ENCODE data around the gene CD68. TPM values are rescaled to one million over a fixed set of nuclear protein-coding genes. Genes with fewer than 3 reads are reported as not detected.
A peak's percentile ranks its signal among the peaks of the same experiment; 100 is the strongest.

The CD68 gene
- total RNA-seq, 1 experiment from 2014 or later: 51.6 TPM

DNA sequence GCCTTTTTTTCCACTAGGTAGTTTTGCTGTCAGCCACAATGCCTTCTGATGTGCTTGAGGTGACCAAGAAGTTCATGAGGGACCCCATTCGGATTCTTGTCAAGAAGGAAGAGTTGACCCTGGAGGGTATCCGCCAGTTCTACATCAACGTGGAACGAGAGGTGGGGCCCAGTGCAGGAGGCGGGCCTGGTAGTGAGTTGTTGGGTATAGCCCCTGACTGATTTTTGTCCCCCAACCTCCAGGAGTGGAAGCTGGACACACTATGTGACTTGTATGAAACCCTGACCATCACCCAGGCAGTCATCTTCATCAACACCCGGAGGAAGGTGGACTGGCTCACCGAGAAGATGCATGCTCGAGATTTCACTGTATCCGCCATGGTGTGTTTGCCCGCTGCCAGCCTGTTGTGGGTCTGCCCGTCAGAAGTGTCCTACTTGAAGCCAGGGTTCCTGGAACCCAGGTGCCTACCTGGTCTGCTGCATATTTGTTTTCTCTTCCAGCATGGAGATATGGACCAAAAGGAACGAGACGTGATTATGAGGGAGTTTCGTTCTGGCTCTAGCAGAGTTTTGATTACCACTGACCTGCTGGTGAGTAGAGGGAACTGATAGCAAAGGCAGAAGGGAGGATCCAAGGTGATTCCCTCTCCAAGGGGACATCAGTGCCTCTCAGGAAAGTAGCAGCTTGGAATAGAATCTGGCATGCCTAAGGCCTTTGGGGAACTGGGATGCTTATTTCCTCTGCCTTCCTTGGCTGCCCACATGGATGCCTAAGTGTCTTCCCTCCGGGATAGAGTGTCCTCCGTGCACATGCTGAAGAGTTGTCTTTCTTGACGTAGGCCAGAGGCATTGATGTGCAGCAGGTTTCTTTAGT lies 1.9 kb upstream of the CD68 start:
- Histone ChIP-seq H3K27ac (ENCODE audit: low read length) (no peak overlapping the region; the same call in 1 of the 2 replicates), H3K27me3 (ENCODE audit: control insufficient read depth, insufficient read depth, low read length) (no peaks in the 10 kb centered on the region), H3K4me1 (ENCODE audit: control insufficient read depth, insufficient read depth, low read length) (peaks cover 65% of the 10 kb centered on the region), H3K4me3 (ENCODE audit: low read depth in 2 of 2, low read length in 2 of 2) (no peak overlapping the region), H3K36me3 (ENCODE audit: control insufficient read depth, insufficient read depth, low read length) (peaks cover 26% of the 10 kb centered on the region), H3K9me3 (ENCODE audit: control insufficient read depth, insufficient read depth, low read depth, low read length) (no peaks in the 10 kb centered on the region)
- no TSS peak for BruUV-seq (replicated peaks)
- no peak for ATAC-seq
- intact Hi-C loops (cut with micrococcal nuclease; ENCODE audit: unreplicated experiment): no loop called here
- in situ Hi-C loops (cut with HindIII; ENCODE audit: low pct_unique_long_range_greater_than_20kb, low sequenced_read_pairs): no loop called here
- DNase-seq (ENCODE audit: low read depth, low spot score): no peak
- POLR2A ChIA-PET: no interaction called here
- CTCF ChIA-PET: no interaction called here
- no peak for TF ChIP-seq SIN3A (IDR thresholded peaks at IDR 0.05; ENCODE audit: borderline replicate concordance, insufficient read depth, low read depth, low read length)
- TF ChIP-seq POLR2AphosphoS5 (IDR thresholded peaks at IDR 0.05; ENCODE audit: low read depth, low read length): no peak

DNA sequence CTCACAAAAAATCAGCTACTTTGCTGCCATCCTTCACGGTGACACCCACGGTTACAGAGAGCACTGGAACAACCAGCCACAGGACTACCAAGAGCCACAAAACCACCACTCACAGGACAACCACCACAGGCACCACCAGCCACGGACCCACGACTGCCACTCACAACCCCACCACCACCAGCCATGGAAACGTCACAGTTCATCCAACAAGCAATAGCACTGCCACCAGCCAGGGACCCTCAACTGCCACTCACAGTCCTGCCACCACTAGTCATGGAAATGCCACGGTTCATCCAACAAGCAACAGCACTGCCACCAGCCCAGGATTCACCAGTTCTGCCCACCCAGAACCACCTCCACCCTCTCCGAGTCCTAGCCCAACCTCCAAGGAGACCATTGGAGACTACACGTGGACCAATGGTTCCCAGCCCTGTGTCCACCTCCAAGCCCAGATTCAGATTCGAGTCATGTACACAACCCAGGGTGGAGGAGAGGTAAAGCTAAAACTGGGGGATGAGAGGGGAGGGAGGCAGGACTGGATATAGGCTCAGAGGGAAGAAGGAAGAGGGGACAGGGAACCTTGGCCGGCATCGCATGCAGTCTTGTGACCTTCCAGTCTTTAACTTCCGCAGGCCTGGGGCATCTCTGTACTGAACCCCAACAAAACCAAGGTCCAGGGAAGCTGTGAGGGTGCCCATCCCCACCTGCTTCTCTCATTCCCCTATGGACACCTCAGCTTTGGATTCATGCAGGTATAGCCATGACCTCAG lies 581 bp downstream of the CD68 start:
- TF ChIP-seq TCF7L2 (IDR thresholded peaks at IDR 0.05; ENCODE audit: low read depth, low read length): no peak
- TF ChIP-seq, protein P1, sequence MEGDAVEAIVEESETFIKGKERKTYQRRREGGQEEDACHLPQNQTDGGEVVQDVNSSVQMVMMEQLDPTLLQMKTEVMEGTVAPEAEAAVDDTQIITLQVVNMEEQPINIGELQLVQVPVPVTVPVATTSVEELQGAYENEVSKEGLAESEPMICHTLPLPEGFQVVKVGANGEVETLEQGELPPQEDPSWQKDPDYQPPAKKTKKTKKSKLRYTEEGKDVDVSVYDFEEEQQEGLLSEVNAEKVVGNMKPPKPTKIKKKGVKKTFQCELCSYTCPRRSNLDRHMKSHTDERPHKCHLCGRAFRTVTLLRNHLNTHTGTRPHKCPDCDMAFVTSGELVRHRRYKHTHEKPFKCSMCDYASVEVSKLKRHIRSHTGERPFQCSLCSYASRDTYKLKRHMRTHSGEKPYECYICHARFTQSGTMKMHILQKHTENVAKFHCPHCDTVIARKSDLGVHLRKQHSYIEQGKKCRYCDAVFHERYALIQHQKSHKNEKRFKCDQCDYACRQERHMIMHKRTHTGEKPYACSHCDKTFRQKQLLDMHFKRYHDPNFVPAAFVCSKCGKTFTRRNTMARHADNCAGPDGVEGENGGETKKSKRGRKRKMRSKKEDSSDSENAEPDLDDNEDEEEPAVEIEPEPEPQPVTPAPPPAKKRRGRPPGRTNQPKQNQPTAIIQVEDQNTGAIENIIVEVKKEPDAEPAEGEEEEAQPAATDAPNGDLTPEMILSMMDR (IDR thresholded peaks at IDR 0.05): no peak
- TF ChIP-seq, protein P2, sequence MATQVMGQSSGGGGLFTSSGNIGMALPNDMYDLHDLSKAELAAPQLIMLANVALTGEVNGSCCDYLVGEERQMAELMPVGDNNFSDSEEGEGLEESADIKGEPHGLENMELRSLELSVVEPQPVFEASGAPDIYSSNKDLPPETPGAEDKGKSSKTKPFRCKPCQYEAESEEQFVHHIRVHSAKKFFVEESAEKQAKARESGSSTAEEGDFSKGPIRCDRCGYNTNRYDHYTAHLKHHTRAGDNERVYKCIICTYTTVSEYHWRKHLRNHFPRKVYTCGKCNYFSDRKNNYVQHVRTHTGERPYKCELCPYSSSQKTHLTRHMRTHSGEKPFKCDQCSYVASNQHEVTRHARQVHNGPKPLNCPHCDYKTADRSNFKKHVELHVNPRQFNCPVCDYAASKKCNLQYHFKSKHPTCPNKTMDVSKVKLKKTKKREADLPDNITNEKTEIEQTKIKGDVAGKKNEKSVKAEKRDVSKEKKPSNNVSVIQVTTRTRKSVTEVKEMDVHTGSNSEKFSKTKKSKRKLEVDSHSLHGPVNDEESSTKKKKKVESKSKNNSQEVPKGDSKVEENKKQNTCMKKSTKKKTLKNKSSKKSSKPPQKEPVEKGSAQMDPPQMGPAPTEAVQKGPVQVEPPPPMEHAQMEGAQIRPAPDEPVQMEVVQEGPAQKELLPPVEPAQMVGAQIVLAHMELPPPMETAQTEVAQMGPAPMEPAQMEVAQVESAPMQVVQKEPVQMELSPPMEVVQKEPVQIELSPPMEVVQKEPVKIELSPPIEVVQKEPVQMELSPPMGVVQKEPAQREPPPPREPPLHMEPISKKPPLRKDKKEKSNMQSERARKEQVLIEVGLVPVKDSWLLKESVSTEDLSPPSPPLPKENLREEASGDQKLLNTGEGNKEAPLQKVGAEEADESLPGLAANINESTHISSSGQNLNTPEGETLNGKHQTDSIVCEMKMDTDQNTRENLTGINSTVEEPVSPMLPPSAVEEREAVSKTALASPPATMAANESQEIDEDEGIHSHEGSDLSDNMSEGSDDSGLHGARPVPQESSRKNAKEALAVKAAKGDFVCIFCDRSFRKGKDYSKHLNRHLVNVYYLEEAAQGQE (IDR thresholded peaks at IDR 0.05; ENCODE audit: insufficient read depth in 1 of 2, low read depth in 2 of 2, low read length in 1 of 2): no peak
- BruUV-seq (replicated peaks): no TSS peak
- H3K27ac ChIP-seq (ENCODE audit: low read length): peak overlapping the region; percentile 85
- ATAC-seq (no peak; the same call in 1 of the 2 replicates), DNase-seq (ENCODE audit: low read depth, low spot score) (no peak)
- CTCF ChIA-PET: interaction anchor here (0.6 to 1.4 kb wide), 4 partner anchors 20 to 366 kb away, joined by 3 to 4 read pairs (median 3); partner anchors contain the start of gene TP53
- POLR2A ChIA-PET: interaction anchor here (0.8 to 1.0 kb wide), 2 partner anchors 107 to 109 kb away, joined by 6 read pairs; partner anchors contain the start of genes TP53 and WRAP53
- intact Hi-C loops (cut with micrococcal nuclease; ENCODE audit: unreplicated experiment): no loop called here
- peaks cover 15% of the 10 kb centered on the region for H3K36me3 ChIP-seq (ENCODE audit: control insufficient read depth, insufficient read depth, low read length)
- in situ Hi-C loops (cut with HindIII; ENCODE audit: low pct_unique_long_range_greater_than_20kb, low sequenced_read_pairs): no loop called here
- H3K9me3 ChIP-seq (ENCODE audit: control insufficient read depth, insufficient read depth, low read depth, low read length): no peaks in the 10 kb centered on the region
- peaks cover 72% of the 10 kb centered on the region for H3K4me1 ChIP-seq (ENCODE audit: control insufficient read depth, insufficient read depth, low read length)
- peak overlapping the region in 1 of 2 experiments; percentile 45; a peak in 3 of 4 replicates for H3K4me3 ChIP-seq (ENCODE audit: low read depth in 2 of 2, low read length in 2 of 2)
- H3K27me3 ChIP-seq (ENCODE audit: control insufficient read depth, insufficient read depth, low read length): no peaks in the 10 kb centered on the region

Data from Panc1 (cell line).